ENCODE data around the gene SP2. TPM values are rescaled to one million over a fixed set of nuclear protein-coding genes. Genes with fewer than 3 reads are reported as not detected.

The SP2 gene
- total RNA-seq, 2 experiments from 2014 or later = 24.6 to 25.6 TPM

DNA sequence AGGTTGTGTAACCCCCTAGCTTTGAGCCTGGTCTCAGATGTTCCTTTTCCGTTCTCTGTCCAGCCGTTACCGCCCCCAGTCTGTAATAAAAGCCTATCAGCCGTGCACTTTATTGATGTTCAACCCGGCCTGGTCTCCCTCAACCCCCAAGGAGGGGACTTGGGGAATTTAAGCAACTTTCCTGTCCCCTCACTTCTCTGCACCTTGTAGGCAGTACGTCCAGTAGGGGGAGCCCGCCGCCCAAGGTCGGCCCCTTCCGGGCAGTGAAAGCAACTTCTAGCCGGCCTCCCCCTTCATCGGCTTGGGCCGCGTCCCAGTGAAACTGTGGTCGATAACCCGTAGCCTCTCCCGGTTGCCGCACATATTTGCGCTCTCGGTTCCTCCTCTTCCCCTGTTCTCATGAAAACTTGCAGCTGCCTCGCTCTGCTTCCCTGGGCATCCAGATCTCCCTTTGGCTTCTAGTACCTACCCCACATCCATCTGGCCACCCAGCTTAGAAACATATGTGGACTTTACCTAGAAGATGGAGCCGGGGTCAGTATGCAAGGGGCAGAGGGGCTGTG lies 53.2 kb downstream of the SP2 start:
- CTCF ChIA-PET = interaction anchor here (0.8 to 12.8 kb wide), 16 partner anchors 8 to 131 kb away, joined by 3 to 229 read pairs (median 7); partner anchors contain the start of genes CDK5RAP3, PNPO and SCRN2
- H3K9me3 Mint-ChIP-seq = no peaks in the 10 kb centered on the region

DNA sequence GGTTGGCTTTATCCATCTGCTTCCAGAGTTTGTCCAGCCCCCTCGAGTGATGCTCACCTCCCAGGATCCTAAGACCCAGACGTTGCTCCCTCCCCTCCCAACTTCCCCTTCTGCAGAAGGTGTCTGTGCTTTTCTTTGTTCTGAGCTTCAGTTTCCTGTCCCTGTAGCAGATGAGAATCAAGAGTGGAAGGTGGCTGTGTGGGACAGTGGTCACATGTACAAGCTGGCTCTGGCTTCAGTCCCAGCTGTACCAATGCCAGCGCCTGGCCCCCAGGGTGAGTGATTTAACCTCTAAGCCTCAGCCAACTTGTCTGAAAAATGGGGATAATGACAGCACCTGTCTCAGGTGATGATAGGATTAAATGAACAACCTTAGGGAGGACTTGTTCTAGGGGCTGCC lies 53.9 kb downstream of the SP2 start:
- ChIA-PET POLR2A (interaction anchor here (1.2 to 3.2 kb wide), 6 partner anchors 9 to 120 kb away, joined by 3 to 19 read pairs (median 6); partner anchors contain the start of genes CDK5RAP3, PNPO and SP2), CTCF (interaction anchor here (0.6 to 12.8 kb wide), 22 partner anchors 9 to 571 kb away, joined by 3 to 229 read pairs (median 5); partner anchors contain the start of genes CDK5RAP3, PNPO and SCRN2)
- no peak for DNase-seq
- H3K27ac Mint-ChIP-seq = no peak overlapping the region
- no peaks in the 10 kb centered on the region for H3K27me3 Mint-ChIP-seq
- H3K9me3 Mint-ChIP-seq = no peaks in the 10 kb centered on the region
- peaks cover 34% of the 10 kb centered on the region for H3K4me1 Mint-ChIP-seq
- H3K4me3 Mint-ChIP-seq = no peak overlapping the region
- peaks cover 27% of the 10 kb centered on the region for H3K36me3 Mint-ChIP-seq (ENCODE audit: low read depth)

More for the DNA sequence above, 53.2 kb downstream of the SP2 start:
- Mint-ChIP-seq H3K27ac (peak overlapping the region; percentile 68), H3K4me1 (peaks cover 40% of the 10 kb centered on the region), H3K4me3 (peak overlapping the region; percentile 43), H3K36me3 (ENCODE audit: low read depth) (peaks cover 34% of the 10 kb centered on the region), H3K27me3 (no peaks in the 10 kb centered on the region)
- peak; percentile 84 for DNase-seq
- POLR2A ChIA-PET = interaction anchor here (0.6 to 3.2 kb wide), 6 partner anchors 8 to 143 kb away, joined by 3 to 19 read pairs (median 6); partner anchors contain the start of genes CDK5RAP3, PNPO and SP2

DNA sequence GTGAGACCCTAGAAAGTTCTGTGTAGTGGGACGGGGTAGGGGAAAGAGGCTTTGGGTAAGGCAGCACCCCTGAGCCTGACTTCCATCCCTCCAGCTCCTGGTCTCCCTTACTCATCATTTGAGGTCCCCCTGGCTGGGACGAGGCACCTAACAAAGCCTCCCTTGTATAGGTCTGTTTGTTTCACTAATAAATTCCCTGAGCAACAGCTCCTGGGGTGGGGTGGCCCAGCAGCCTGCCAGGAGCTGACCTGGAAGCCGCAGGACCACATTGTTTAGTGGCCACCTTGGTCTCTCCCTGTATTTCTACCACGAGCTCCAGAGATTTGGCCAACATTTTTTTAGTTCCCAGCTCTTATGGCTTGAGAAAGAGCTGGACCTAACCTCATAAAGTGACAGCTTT lies 54.4 kb downstream of the SP2 start:
- H3K27ac Mint-ChIP-seq = no peak overlapping the region
- no peaks in the 10 kb centered on the region for H3K9me3 Mint-ChIP-seq
- H3K36me3 Mint-ChIP-seq (ENCODE audit: low read depth) = peaks cover 22% of the 10 kb centered on the region
- ChIA-PET POLR2A (interaction anchor here (1.2 to 3.2 kb wide), 6 partner anchors 9 to 120 kb away, joined by 3 to 19 read pairs (median 6); partner anchors contain the start of genes CDK5RAP3, PNPO and SP2), CTCF (interaction anchor here (0.6 to 12.8 kb wide), 19 partner anchors 9 to 571 kb away, joined by 3 to 229 read pairs (median 5); partner anchors contain the start of genes CDK5RAP3, PNPO and SCRN2)
- no peak for DNase-seq
- no peaks in the 10 kb centered on the region for H3K27me3 Mint-ChIP-seq
- no peak overlapping the region for H3K4me3 Mint-ChIP-seq
- H3K4me1 Mint-ChIP-seq = peaks cover 29% of the 10 kb centered on the region

DNA sequence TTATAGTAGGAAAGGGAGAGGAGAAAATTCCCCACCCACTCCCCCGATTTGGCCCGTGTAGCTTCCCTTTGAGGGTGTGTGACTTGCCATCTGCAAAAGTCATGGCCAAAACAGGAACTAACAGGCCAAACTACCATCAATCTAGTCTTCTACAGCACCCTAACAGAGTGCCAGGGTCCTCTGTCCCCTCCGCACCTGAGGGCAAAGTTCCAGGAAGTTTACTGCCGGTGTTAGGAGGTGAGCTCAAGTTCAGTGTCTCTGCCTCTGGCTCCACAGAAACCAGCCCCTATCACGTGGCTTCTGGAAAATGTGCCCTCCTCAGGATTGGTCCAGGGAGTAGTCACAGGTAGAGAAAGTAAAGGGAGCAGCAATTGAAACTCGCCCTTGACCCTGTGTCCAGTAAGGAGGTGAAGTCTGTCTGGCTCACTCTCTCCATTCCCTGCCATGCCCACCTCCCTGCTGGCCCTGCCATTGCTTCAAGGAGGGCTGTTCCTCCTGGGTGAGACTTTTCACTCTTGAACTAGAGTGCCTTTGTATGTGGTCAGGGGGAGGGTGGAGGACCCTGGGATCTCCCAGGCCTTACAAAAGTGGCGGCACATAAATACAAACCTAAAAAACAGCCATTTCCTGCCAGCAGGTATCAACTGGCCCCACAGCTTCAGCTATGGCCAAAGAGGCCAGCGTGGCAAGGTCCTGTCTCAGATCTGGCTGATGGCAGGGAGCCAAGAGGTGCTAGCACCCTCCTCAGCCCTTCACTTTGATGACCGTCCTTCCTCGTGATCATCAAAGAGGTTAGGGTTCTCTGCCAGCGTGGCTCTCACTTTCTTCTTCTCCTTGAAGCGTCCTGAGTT lies 56.4 kb downstream of the SP2 start:
- Mint-ChIP-seq H3K36me3 (ENCODE audit: low read depth) (peaks cover 6% of the 10 kb centered on the region), H3K9me3 (no peaks in the 10 kb centered on the region), H3K27ac (no peak overlapping the region), H3K4me3 (no peak overlapping the region), H3K4me1 (peaks cover 15% of the 10 kb centered on the region), H3K27me3 (no peaks in the 10 kb centered on the region)
- no peak for DNase-seq
- ChIA-PET POLR2A (interaction anchor here (1.1 to 3.1 kb wide), 3 partner anchors 11 to 57 kb away, joined by 3 to 18 read pairs (median 6); partner anchors contain the start of genes CDK5RAP3, PNPO and SP2), CTCF (interaction anchor here (0.8 to 12.8 kb wide), 3 partner anchors 11 to 57 kb away, joined by 4 to 229 read pairs (median 19); partner anchors contain the start of genes CDK5RAP3 and PNPO)

DNA sequence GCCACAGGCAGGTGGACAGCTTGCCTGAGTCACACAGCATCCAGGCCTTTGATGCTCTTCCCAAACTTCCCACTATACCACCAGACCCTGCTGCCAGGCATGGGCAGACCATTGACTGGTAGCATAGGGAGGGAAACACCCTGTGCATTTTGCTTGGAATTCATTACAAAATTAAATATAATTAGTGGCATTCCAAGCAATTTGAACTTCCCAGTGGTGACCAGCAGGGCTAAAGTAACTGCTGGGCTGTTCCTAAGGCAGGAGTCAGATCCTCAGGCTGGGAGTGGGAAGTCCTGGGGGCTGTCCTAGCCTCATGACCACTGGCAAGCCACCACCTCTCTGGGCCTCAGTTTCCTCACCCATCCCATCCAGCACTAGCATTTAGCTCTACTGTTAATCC lies 57.9 kb downstream of the SP2 start:
- peaks cover 3% of the 10 kb centered on the region for H3K36me3 Mint-ChIP-seq (ENCODE audit: low read depth)
- POLR2A ChIA-PET = interaction anchor here (1.3 to 1.8 kb wide), 2 partner anchors 17 to 58 kb away, joined by 3 to 6 read pairs; partner anchors contain the start of genes CDK5RAP3 and SP2
- H3K27ac Mint-ChIP-seq = no peak overlapping the region
- H3K4me1 Mint-ChIP-seq = peaks cover 11% of the 10 kb centered on the region
- CTCF ChIA-PET = interaction anchor here (1.1 to 5.5 kb wide), 2 partner anchors 16 to 63 kb away, joined by 3 to 32 read pairs; partner anchors contain the start of gene CDK5RAP3
- no peak overlapping the region for H3K4me3 Mint-ChIP-seq
- H3K9me3 Mint-ChIP-seq = no peaks in the 10 kb centered on the region
- no peak for DNase-seq
- no peaks in the 10 kb centered on the region for H3K27me3 Mint-ChIP-seq

DNA sequence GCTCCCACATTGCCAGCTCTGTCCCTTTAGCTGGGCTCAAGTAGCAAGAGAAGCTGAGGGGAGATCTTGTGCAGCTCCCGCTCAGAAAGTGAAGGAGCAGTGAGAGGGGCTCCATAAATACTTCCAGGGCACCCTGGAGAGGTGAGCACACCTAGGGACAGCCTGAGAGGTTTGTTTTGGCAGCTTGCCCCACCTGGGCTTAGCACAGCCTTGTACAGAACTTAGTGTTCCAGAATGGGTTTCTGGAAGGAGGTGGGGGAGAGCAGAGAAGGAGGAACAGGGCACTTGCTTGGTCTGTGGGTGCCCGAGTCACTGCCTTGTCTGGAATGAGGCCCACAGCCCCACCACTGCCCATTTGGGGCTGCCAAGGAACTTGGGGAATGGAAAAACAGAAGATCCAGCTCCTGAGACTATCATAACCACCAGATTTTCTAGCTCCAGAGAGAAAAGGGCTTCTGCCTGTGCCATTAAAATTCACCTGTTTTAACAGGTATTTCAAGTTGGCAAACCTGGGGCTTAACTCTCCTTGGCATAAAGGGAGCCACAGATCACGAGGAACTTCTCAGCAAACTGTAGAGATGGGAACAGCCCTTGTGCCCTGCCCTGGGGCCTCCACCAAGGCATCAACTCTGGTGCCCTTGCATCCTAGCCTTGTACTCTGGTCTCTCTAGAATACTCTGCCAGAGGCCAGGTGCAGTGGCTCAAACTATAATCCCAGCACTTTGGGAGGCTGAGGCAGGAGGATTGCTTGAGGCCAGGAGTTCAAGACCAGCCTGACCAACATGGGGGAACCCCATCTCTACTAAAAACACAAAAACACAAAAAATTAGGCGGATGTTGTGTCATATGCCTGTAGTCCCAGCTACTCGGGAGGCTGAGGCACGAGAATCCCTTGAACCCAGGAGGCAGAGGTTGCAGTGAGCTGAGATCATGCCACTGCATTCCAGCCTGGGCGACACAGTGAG lies 59.7 kb downstream of the SP2 start:
- Mint-ChIP-seq H3K27ac (no peak overlapping the region), H3K4me3 (no peak overlapping the region), H3K27me3 (no peaks in the 10 kb centered on the region), H3K9me3 (no peaks in the 10 kb centered on the region), H3K36me3 (ENCODE audit: low read depth) (no peaks in the 10 kb centered on the region), H3K4me1 (no peaks in the 10 kb centered on the region)
- ChIA-PET CTCF (interaction anchor here (0.5 to 5.5 kb wide), 4 partner anchors 9 to 76 kb away, joined by 3 to 32 read pairs (median 17); partner anchors contain the start of gene CDK5RAP3), POLR2A (interaction anchor here (1.3 to 1.8 kb wide), 2 partner anchors 15 to 60 kb away, joined by 3 to 6 read pairs; partner anchors contain the start of genes CDK5RAP3 and SP2)
- DNase-seq = no peak

DNA sequence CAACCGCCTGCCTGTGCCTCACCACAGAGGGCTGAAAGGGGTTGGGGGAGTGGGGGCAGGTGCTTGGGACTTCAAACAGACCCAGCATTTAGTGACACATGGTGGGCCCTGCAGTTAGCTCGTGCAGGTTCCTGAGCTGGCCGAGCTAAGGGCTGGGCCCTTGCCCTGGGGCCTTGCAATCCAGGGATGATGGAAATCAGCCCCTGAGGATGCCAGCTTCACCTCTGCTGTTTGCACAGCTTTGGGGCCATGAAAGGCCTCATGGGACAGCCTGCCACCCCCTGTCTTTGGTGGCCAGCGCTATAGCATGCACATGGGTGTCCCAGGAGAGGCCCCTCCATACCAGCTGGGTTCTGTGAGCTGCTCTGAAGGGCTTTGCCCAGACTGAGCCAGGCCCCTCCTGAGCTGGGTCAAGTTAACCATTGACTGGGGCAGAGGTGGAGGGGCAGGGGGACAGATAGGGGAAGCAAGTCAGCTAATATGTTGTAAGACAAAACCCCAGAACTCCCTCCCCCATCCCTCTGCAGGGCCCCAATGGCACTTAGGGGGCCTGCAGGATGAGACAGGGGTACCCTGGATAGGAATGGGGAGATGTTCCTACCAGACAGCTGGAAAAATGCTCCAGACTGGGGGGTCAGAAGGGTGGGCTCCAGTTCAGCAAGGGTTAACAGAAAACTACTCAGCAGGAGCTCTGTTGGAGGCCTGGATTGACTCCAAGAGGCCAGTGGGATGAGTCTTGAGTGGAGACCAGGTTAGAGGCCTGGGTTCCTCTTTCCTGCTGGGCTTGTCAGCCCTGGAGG lies 61.0 kb downstream of the SP2 start:
- Mint-ChIP-seq H3K36me3 (ENCODE audit: low read depth) (no peaks in the 10 kb centered on the region), H3K27me3 (peaks cover 2% of the 10 kb centered on the region), H3K4me3 (no peak overlapping the region), H3K27ac (no peak overlapping the region), H3K9me3 (no peaks in the 10 kb centered on the region), H3K4me1 (no peaks in the 10 kb centered on the region)
- POLR2A ChIA-PET = interaction anchor here (1.8 kb wide), 1 partner anchor 14 kb away, joined by 10 read pairs; the partner anchor contains the start of gene CDK5RAP3
- CTCF ChIA-PET = interaction anchor here (4.0 to 5.5 kb wide), 2 partner anchors 11 to 13 kb away, joined by 31 to 32 read pairs; partner anchors contain the start of gene CDK5RAP3
- DNase-seq = no peak

DNA sequence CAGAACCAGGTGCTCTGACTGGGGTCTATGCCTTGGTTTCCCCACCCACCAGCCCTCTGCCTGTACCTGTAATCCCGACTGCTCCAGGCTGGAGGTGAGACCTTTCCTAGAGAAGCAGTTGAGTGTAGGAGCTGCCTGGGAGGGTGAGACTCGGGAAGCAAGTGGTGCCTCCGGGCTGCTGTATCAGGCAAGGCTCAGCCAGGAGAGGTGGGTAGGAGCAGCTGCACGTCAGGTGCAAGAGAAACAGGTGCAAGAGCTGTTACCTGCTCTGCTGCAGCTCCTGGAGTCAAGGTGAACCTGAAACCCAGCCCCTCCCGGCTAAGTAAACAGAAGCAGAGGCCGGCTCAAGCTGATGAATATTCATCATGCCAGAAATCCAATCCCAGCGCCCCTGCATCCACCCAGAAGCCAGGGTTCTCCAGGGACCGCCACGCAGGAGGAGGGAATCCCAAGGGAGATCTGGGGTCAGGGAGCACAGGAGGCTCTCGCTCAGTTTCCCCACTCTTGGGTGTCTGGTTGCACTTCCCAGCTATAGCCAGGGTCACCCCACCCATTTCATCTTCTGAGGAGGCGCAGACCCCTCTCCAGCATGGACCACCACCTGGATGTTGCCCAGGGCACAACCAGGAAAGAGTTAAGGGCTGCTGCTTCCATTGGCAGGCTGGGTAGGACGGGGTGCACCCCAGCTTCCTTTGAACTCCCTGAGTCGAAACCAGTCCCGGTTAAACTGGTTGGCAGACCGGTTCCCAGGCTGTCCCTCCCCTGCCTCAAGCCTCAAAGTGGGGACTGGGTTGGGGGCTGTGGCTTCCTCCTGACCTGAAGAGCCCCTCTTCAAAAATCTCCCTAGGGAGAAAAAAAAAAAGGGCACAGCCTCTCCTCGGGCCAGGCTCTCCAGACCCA lies 61.8 kb downstream of the SP2 start, which contains the start of gene PRR15L:
PRR15L (minus strand) TSS at position 293 of the 900 bp plus-strand sequence. CDS start 4,649 bp downstream, outside the sequence.
- no peak within 1 kb of the TSS for H3K4me3 Mint-ChIP-seq
- CTCF ChIA-PET = interaction anchor here (0.6 to 5.5 kb wide), 3 partner anchors 11 to 495 kb away, joined by 5 to 32 read pairs (median 31); partner anchors contain the start of gene CDK5RAP3
- H3K4me1 Mint-ChIP-seq = no peaks in the 10 kb centered on the region
- no peak for DNase-seq
- no peak within 1 kb of the TSS for H3K27ac Mint-ChIP-seq
- POLR2A ChIA-PET = interaction anchor here (0.7 to 1.8 kb wide), 2 partner anchors 13 to 42 kb away, joined by 3 to 10 read pairs; partner anchors contain the start of gene CDK5RAP3
- H3K36me3 Mint-ChIP-seq (ENCODE audit: low read depth) = no peaks in the 10 kb centered on the region
- H3K9me3 Mint-ChIP-seq = no peaks in the 10 kb centered on the region
- H3K27me3 Mint-ChIP-seq = peaks cover 2% of the 10 kb centered on the region

DNA sequence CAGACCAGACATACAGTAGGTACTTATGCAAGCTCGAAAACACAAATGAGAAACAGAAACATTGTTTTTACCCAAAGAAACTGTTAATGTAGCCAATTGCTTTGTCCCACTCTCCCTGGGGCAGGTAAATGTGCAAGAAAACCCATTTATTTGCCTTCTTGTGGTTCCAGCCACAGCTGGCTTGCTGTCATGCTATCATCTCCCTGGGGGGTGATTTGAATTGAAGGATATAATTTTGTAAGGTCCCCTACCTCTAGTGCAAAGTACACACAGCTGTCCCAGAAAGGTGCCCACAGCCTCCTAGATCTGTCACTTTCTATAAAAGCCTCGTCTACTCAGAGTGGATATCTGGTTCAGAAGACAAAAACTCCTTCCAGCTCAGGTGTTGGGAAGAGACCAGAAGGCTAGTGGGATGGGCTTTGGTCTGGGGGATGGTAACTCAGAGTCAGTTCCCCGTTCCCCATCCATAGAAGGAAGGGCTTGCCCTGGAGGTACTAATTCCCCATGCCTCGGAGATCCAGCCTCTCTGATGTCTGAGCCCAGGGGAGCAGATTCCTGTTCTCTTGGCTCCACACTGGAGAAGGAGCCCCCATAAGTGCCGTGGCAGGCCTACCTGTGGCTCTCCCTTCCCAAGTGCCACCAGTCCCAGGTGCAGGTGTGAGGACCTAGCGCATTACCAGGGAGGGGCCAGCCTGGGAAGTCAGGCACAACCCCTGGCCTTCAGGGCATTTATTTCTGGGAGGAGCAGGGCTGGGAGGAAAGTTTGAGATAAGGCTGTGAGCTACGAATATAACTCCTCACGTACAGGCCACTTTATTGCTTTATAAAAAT lies 64.0 kb downstream of the SP2 start:
- no peaks in the 10 kb centered on the region for H3K9me3 Mint-ChIP-seq
- no peaks in the 10 kb centered on the region for H3K4me1 Mint-ChIP-seq
- ChIA-PET POLR2A (interaction anchor here (0.6 to 3.6 kb wide), 3 partner anchors 11 to 129 kb away, joined by 3 to 14 read pairs (median 4); partner anchors contain the start of genes CDK5RAP3, LRRC46 and MRPL10), CTCF (interaction anchor here (1.1 to 2.0 kb wide), 5 partner anchors 10 to 13 kb away, joined by 4 to 8 read pairs (median 4); no protein-coding TSS in a partner anchor)
- no peak overlapping the region for H3K27ac Mint-ChIP-seq
- DNase-seq = no peak
- H3K4me3 Mint-ChIP-seq = no peak overlapping the region
- H3K27me3 Mint-ChIP-seq = peaks cover 2% of the 10 kb centered on the region
- no peaks in the 10 kb centered on the region for H3K36me3 Mint-ChIP-seq (ENCODE audit: low read depth)
